Activated naive CD4-positive, alpha-beta T cell treated with Interleukin-2 at 50 U/mL for 16 hours (primary cell): Measurements from ENCODE around the gene MYH11.
"Not testable (repeated sequence)": the region's sequence is repeated elsewhere in the genome, so short reads cannot be mapped to it uniquely, and the experiment has no call there.

Experiments used
- DNase-seq: peaks from one replicate; pipeline ENCODE4 v3.0.0-alpha.2; 2020

Gene MYH11

DNA sequence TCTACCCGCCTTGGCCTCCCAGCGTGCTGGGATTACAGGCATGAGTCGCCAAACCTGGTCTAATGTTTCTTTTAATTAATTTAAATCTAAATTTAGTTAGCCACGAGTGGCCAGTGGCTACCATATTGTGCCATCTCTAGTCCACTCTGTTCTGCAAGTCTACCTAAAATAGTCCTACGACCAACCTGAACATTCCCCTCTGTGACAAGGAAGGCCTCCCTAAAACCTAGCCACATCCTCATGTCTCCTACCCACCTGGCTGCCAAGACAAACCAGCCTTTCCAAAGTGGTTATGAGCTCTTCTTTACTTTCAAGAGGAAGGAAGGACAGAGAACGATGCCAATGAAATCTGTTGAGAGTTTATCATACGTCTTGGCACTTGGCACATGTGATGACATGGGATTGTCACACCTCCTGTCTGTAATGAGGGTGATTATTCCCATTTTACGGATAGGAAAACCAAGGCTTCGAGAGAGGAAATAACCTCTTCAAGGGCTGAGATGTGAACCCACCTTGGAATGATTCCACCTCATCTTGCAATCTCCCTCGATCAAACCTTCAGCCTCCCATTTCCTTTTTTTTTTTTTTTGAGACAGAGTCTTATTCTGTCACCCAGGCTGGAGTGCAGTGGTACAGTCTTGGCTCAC lies 19.7 kb downstream of the MYH11 start:
- no peak for DNase-seq

DNA sequence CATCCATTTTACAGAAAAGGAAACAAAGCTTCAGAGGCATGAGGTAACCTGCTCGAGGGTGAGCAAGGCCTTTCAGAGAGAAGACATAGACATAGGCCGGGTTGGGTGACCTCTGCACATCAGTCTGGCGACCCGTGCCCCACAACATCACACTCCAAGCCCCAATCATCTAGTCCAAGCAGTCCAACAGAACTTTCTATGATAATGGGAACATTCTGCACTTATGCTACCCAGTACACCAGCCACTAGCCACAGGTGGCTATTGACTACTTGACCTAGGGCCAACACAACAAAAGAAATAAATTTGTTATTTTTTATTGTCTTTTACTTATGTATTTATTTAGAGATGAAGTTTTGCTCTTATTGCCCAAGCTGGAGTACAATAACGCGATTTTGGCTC lies 20.8 kb downstream of the MYH11 start:
- DNase-seq: no peak

DNA sequence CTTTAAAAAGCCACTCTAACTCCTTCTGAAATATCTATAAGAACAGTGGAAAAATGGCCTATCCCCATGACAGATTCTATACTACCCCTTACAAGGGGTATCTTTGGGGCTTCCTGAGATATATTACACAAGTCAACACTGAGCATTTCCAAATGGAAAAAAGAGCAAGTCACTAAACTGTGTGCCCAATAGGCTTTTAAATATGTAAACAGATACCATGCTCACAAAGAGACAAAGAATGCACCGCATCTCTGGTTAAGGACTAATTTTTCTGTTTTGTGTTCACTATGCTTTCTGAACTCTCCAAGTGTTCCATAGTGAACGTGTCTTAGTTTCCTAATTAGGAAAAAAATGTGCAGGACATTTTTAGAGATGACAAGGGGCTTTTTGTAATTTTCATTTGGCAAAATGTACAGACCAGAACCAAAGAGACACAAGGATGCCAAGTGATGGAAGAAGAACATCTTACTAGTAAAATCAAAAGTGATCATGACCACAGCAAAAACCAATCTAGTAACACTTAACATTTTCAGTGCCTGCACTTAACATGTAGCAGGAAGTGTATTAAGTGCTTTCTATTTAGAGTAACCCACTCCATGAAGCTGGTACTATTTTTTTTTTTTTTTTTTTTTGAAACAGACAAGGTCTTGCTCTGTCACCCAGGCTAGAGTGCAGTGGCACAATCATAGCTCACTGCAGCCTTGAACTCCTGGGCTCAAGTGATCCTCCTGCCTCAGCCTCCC lies 21.5 kb downstream of the MYH11 start:
- no peak for DNase-seq

DNA sequence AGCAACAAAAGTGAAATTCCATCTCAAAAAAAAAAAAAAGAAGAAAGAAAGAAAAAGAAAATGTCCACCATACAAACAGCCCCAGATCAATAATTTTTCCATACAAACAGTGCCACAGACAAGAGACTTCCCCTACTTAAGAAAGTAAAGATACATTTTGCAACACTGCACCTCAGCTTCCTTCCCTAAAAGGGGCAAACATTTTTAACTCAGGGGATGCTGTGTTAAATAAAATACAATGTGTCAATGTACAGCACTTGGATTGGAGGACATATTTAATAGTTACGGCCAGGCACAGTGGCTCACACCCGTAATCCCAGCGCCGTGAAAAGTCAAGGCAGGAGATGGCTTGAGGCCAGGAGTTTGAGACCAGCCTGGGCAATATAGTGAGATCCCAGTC lies 22.3 kb downstream of the MYH11 start:
- DNase-seq: no peak

DNA sequence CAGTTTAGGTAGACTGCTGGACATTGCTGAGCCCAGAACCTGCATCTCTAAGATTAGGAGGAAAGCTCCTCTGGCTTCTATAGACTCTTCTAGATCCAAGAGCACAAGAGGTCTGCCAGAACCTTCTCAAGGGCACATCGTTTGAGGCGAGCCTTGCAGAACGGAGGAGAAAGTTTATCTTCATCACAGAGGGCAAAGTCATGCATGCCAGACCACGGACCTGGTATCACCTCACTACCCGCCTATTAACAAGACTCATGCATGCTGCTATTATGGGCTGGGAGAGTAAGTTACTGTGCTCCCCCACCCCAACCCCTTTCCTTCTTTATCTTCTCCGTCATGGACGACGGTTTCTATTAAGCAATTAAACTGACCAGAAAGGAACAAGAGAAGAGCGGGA lies 23.3 kb downstream of the MYH11 start:
- no peak for DNase-seq

DNA sequence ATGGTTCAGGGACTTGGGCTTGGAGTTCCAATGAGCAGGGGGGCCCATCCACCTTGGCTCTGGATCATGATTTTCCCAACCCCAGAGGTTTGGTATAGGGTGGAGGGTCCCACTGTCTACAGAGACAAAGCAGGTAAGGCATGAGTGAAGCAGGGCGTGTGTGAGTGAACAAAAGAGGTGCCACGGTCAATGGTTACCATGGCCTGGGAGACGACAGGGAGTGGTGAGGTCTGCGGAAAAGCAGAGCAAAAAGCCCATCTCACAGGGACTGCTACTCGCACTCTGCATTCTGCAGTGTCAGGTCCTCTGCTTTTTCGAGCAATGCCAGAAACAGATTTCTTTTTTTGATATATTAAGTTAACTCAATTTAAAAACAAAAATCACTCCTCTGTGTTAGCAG lies 24.6 kb downstream of the MYH11 start:
- DNase-seq: no peak

DNA sequence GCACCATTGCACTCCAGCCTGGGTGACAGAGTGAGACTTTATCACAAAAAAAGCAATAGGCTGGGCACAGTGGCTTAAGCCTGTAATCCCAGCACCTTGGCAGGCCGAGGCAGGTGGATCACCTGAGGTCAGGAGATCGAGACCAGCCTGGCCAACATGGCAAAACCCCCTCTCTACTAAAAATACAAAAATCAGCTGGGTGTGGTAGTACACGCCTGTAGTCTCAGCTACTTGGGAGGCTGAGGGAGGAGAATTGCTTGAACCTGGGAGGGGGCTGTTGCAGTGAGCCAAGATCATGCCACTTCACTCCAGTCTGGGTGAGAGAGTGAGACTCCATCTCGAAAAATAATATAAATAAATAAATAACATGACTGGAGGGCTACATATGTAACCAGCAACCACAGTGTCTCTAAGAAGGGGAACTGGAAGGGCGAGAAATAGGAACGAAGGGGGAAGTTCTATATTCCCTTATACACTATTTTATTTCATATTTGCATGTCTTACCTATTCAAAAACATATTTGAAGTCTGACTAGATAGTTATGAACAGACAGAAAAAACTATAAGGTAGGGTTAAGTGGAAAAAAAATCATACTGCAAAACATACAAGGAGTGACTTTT lies 25.9 kb downstream of the MYH11 start:
- DNase-seq: no peak

DNA sequence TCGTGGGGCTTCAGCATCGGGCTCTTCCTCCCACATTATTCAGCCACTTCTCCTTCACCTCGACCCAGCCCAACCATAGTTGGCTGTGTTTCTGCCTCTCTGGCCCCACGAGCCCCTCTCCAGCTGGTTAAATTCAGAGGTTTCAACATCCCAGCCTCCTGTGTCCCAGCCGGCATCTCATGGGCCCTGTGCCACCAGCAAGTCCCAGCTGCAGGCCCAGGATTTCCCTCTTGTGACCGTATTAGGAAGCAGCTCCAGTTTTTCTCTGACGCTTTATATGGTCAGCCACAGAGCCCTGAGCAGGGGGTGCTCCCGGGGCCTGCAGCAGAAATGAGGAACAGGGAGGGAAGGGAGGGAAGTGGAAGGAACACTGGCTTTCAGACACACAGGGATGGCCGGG lies 27.4 kb downstream of the MYH11 start:
- no peak for DNase-seq

DNA sequence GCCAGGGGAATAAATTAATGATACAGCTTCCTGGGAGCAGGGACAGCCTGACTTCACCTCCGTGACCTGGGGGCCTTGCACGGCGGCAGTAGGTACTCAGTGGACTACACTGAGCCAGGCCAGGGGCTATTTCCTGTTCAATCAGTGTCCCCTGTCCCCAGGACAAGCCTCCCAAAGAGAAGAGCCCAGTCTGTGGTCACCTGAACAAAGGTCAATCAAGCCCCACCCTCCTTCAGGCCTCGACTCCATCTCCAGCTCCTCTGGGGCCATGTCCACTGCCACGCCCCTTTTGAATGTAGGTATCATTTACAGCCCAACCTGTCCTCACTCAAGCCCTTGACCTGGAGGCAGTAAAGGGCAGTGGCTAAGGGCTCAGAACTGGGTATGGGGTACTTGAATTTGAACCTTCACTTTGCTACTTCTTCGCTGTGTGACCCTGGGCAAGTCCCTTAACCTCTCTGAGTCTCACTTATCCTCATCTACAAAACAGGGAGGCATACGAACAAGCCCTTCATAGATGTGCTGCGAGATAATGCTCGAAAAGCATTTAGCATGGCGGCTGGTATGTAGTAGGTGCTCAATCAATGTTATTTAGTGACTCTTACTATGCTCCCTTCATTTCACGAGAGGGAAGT lies 29.0 kb downstream of the MYH11 start:
- no peak for DNase-seq

DNA sequence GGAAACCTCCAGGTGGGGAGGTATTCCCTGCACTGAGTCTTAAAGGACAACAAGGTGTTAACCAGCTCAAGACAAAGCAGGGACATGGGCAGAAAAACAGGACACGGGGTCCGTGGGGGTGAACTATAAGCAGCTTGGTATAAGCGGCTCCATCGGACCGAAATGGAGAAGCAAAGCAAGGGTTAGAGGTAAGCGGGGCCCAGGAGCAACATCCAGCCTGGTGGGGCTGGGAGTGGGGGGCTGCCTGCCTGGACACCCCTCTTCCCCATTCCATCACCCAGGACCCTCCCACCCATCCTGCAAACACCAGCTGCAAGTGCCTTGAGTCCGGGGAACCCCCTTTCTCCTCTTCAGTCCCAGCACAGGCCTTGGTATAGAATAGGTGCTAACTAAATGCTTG lies 29.5 kb downstream of the MYH11 start:
- no peak for DNase-seq

DNA sequence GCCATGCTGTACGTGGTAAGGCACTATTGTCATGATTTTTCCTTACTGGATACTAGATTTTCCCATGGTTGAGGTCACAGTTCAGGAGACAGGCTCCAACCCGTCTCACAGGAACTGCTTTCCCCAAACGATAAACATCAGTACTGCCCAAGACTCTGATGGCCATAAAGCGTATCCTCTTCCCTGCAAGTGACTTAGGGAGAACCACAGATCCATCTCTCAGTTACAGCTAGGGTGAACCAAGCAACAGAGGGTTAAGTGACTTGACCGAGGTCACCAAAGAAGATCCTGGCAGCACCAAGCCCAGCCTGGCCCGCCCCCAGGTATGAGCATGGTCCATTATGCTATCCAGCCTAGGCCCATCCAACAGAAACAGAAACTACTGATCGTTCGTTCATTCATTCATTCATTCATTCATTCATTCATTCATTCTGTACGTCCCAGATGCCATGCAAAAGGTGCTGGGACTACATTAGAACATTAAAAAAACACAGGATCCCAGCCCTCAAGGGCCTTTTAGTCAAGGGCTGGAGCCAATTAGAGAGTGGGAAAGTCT lies 31.0 kb downstream of the MYH11 start:
- DNase-seq: no peak

DNA sequence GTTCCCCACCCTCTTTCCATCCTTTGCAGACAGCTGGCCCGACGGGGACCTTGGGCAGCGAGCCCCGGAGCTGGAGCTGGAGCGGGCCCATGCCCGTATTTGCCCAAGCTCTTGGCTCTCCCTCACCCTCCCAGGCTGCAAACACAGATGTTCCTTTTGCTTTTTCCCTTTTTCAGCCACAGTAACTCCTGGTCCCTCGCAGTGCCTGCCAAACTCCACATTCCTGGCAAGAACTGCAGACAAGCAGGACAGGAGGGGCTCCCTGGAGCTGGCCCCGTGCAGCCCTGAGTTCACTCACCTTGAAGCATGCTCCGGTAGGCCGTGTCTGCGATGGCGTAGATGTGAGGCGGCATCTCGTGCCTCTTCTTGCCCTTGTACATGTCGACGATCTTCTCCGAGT lies 33.9 kb downstream of the MYH11 start:
- DNase-seq: no peak

DNA sequence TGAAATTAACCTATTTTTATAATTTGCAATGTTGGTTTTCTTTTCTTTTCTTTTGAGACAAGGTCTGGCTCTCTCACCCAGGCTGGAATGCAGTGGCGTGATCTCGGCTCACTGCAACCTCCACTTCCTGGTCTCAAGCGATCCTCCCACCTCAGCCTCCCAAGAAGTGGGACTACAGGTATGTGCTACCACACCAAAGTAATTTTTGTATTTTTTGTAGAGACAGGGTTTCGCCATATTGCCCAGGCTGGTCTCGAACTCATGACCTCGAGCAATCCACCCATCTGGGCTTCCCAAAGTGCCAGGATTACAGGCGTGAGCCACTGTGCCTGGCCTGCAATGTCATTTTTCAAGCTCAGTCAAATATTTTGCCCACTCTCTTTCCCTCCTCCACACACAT lies 36.0 kb downstream of the MYH11 start:
- DNase-seq: no peak

DNA sequence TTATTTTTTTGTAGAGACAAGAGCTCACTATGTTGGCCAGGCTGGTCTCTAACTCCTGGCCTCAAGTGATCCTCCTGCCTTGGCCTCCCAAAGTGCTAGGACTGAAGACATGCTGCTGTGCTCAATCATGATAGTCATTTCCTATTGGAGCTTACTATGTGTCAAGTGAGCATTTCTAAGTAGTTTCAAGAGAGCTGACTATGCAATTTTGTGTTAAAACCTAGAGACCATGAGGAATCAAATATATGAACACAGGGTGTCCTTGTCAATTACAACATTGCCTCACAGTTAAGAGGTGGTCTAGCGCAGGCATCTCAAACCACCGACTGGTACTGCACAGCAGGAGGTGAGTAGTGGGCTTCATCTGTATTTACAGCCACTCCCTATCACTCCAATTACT lies 37.8 kb downstream of the MYH11 start:
- no peak for DNase-seq

DNA sequence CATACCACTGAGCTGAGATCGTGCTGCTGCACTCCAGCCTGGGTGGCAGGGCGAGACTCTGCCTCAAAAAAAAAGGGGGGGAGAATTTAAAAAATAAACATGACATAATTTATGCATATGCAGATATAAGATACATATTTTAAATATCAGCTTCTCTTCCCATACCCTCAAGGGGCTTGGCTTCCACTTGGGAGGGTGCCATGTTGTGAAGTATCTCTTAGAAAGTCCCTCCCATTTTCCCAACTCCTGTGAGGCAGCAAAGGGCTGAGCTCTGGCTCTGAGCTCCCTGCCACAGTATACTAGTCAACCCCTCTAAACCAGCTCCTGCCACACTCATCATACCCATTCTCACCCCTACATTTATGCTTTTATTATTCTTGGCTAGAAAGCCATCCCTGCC lies 39.4 kb downstream of the MYH11 start:
- no peak for DNase-seq

DNA sequence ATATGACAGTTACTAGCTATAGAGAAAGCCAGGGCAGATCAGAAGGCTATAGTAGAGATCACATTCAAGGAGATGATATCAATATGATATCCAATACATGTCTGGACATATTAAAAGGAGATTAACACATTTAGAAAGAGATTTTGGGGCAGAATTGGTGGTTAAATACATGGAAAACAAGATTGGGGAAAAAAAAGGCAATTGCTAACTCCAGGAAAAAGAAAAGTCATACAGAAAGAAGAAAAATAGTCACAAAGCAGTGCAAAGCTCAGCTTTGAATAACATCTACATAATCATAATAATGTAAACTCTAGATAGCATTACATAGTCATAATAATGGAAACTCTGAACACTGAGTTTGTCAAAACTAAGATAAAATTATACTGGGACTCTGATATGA lies 40.6 kb downstream of the MYH11 start:
- DNase-seq: no peak

DNA sequence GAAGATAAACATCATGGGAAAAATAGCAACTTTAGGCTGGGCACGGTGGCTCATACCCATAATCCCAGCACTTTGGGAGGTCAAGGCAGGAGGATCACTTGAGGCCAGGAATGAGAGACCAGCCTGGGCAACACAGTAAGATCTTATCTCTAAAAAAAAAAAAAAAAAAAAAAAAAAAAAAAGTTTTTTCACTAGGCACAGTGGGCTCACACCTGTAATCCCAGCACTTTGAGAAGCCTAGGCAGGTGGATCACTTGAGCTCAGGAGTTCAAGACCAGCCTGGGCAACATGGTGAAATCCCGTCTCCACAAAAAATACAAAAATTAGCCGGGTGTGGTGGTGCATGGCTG lies 44.5 kb downstream of the MYH11 start:
- DNase-seq: not testable (repeated sequence)

DNA sequence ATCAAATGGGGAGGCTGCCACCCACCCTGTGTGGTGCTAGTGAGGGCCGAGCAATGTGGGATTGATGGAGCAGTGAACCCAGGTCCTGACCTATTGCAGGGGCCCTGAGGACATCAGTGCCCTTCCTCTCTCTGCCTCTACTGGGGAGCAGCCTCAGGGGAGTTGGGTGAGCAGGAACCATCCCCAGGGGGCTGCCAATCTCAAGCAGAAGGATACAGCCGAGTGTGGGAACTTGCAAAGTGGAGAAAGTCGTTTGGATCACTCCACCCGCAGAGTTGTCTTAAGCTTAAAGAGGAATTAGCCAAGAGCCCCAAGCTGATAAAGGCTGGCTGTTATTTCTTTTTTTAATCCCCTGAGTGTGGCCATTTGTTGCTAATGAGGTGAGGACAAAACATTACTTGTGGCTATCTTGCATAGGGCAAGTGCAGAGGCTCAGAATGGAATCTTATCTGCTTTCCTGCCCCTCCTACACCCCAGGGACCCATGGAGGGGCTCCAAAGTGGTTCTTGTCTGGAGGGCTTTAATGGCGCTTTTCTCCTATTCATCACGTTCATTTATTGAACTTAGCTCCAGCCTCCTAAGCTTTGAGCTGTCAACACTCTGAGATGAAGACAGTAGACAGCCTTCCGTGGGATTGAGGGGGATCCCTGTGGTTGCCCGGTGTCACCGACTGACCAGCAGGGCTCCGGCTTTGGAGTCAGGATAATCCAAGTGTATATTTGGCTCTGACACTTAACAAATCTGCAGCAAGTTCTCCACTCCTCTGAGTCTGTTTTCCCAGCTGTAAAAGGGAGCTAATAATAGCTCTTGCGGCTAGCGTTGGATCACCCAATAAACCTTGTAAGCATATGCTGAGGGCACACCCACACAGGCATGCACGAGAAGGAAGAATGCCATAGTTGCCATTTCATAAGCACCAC lies 45.1 kb downstream of the MYH11 start:
- DNase-seq: no peak

DNA sequence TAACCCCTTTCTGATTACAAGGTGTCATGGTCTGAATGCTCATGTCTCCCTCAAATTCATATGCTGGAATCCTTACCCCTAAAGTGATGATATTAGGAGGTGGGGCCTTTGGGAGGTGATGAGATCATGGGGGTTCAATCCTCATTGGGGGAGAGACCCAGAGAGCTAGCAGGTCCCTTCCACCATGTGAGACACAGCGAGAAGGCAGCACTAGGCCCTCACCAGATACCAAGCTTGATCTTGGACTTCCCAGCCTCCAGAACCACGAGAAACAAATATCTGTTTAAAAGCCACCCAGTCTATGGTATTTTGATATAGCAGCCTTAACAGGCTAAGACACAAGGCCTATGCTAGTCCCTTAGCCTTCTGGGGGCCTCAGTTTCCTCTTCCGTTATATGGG lies 45.9 kb downstream of the MYH11 start:
- no peak for DNase-seq

DNA sequence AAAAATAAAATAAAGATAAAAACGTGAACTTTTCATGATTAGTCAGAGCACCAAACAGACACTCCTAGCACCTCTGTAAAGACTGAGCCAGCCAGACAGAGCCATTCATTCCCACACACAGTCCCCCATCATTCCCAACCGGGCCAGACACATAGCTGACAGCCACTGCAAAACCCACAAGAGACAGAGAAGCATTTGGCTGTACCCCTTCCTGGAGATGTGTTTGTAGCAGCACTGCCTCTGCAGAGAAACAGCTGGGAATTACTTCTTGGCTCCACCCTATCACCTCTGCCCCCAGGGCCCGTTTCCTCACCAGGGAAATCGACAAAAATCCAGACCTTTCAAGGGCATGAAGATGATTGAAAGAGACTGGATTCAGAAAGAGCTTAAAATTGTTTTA lies 46.4 kb downstream of the MYH11 start:
- no peak for DNase-seq

DNA sequence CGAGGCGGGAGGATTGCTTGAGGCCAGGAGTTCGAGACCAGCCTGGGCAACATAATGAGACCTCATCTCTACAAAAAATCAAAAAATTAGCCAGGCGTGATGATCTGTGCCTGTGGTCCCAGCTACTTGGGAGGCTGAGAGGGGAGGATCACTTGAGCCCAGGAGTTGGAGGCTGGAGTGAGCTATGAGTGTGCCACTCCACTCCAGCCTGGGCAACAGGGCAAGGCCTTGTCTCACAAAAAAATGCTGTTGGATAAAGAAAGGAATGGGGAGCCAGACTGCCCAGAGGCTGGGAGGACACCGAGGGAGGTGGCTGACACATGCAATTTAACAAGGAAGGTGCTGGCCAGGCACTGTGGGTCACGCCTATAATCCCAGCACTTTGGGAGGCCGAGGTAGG lies 47.5 kb downstream of the MYH11 start:
- not testable (repeated sequence) for DNase-seq

DNA sequence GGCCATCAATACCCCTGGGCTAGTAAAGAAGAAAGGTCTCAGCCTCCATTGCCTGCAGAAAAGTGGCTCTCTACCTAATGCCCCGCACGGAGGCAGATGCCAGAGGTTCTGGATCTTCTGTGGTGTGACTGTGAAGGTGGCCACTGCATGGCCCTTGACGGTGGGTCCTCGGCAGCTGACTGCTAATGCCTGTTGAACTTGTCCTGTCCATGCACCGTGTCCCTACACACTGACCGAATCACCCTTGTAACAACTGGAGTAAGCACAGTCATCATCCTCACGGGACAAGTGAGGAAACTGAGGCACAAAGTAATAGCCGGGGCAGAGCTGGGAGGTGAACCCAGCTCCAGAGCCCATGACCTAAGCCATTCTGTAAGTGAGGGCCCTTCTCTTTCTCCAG lies 48.8 kb downstream of the MYH11 start:
- no peak for DNase-seq

DNA sequence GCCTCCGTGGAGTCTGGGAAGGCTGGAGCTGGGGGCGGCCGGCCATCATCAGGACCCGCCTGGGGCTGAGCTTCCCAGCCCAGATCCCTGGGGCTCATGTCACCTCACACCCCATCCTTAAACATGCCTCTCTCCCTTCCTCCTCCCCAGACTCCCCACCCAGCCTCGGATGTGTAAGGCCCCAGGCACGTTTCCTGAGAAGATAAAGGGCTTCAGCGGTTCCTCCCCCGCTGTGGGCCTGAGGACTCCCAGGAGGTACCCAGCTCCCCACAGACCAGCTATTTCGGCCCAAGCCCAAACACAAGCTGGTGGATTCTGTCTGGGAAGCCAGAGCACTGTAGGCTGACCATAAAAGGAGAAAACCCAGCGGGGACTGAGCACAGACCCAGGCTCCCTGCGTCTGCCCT lies 49.2 kb downstream of the MYH11 start:
- no peak for DNase-seq
